ENCODE results near the gene APBB2. TPM values are rescaled to one million over a fixed set of nuclear protein-coding genes. Genes with fewer than 3 reads are reported as not detected.

APBB2 gene
- total RNA-seq (2012; rRNA removed) (64.7 and 75.5 TPM in 2 replicates), polyA plus RNA-seq (2012; rRNA removed) (41.1 and 47.9 TPM in 2 replicates), Bru-seq, nascent RNA (percentile 93 among the genes with signal in this experiment), BruChase-seq, experiment 1, labeled RNA remaining after a 6-hour chase (percentile 90 among the genes with signal in this experiment), BruChase-seq, experiment 2, labeled RNA remaining after a 2-hour chase (percentile 85 among the genes with signal in this experiment)
- polyA plus RNA-seq (2012; cell fraction: cytosol; rRNA removed) = 21.2 and 27.8 TPM in 2 replicates
- polyA plus RNA-seq (2012; cell fraction: nucleus; rRNA removed; ENCODE audit: low replicate concordance) = 50.5 and 115 TPM in 2 replicates
- long read RNA-seq, full-length matches to known transcripts = 11 of 45 reads
- long read RNA-seq, partial matches to known transcripts = 10 of 45 reads
- long read RNA-seq, other reads (novel, unspliced or antisense) = 24 of 45 reads

- H3K4me3 ChIP-seq (ENCODE audit: insufficient read depth, low read depth, low read length) = peak within 1 kb of the TSS; percentile 68
- peak within 1 kb of the TSS; percentile 87 for H3K18ac ChIP-seq (ENCODE audit: low read depth, low read length)
- H2AFZ ChIP-seq (replicated peaks; ENCODE audit: low read length, poor library complexity) = peak within 1 kb of the TSS; percentile 93
- peak within 1 kb of the TSS; percentile 73 for H3K56ac ChIP-seq (ENCODE audit: extremely low read depth, insufficient read depth, low read length)
- H4K91ac ChIP-seq (ENCODE audit: insufficient read depth, low read depth, low read length) = peak within 1 kb of the TSS; percentile 75
- H2AK9ac ChIP-seq (replicated peaks; ENCODE audit: low read depth, low read length, poor library complexity) = peak within 1 kb of the TSS; percentile 86
- peak within 1 kb of the TSS; percentile 93 for H3K23ac ChIP-seq (ENCODE audit: low read depth, low read length)
- H2BK15ac ChIP-seq (ENCODE audit: low read depth, low read length) = peak within 1 kb of the TSS; percentile 89; the same call in 2 of the 3 replicates
- peak within 1 kb of the TSS; percentile 67 for H2BK5ac ChIP-seq (ENCODE audit: low read depth, low read length, poor library complexity, severe bottlenecking)
- H3K9me1 ChIP-seq (ENCODE audit: insufficient read depth, low read length) = no peaks in the 10 kb centered on the region; the same call in 1 of the 2 replicates
- DNase-seq (peak; percentile 97), ATAC-seq (ENCODE audit: low read depth) (peak; percentile 87)
- WGBS, 2 experiments (ENCODE audit: extremely low coverage in 2 of 2, insufficient read length in 1 of 2) = 1% methylated on average over 44 of the region's 71 CpGs; no CpG with 5 or more reads in 1 of the 2 experiments
- H3K9me3 ChIP-seq (ENCODE audit: control insufficient read depth, insufficient read depth, low read length) = 0 out of 2 replicates have a peak, but pooled peaks cover under 1% of the 10 kb centered on the region
- H3K4ac ChIP-seq (ENCODE audit: low read depth, low read length) = peak within 1 kb of the TSS; percentile 85
- H4K20me1 ChIP-seq (ENCODE audit: insufficient read depth, low read length) = no peaks in the 10 kb centered on the region
- H3K27ac ChIP-seq (ENCODE audit: insufficient read depth, low read length) = peak within 1 kb of the TSS; percentile 55
- peaks cover 11 to 26% of the 10 kb centered on the region in 2 experiments for H3K79me1 ChIP-seq (ENCODE audit: low read depth in 1 of 2, low read length in 2 of 2)
- no peaks in the 10 kb centered on the region for H3K27me3 ChIP-seq (ENCODE audit: control insufficient read depth, insufficient read depth, low read length)
- peak within 1 kb of the TSS; percentile 50 for H2BK20ac ChIP-seq (ENCODE audit: low read depth, low read length)
- H2AK5ac ChIP-seq (ENCODE audit: low read depth, low read length) = peak within 1 kb of the TSS; percentile 87
- ChIA-PET CTCF (interaction anchor here (0.6 to 1.5 kb wide), 13 partner anchors 32 to 290 kb away, joined by 3 to 6 read pairs (median 4); no protein-coding TSS in a partner anchor), POLR2A (ENCODE audit: unreplicated experiment) (interaction anchor here (0.5 to 0.7 kb wide), 2 partner anchors 254 to 301 kb away, joined by 4 to 9 read pairs; no protein-coding TSS in a partner anchor)
- H3K36me3 ChIP-seq (ENCODE audit: control insufficient read depth, insufficient read depth, low read length) = no peaks in the 10 kb centered on the region
- in situ Hi-C loops (cut with MboI; ENCODE audit: low sequenced_read_pairs) = no loop called here
- peak within 1 kb of the TSS; percentile 81 for H2BK120ac ChIP-seq (ENCODE audit: low read depth, low read length)
- peak within 1 kb of the TSS; percentile 35 to 72; a peak in 3 of 4 replicates for H4K8ac ChIP-seq (ENCODE audit: low read depth in 2 of 2, low read length in 2 of 2)
- H3K4me1 ChIP-seq (ENCODE audit: control insufficient read depth, insufficient read depth, low read length) = peaks cover 2% of the 10 kb centered on the region; the same call in 1 of the 2 replicates
- dilution Hi-C loops (cut with HindIII; ENCODE audit: low sequenced_read_pairs, unreplicated experiment) = no loop called here
- H3K14ac ChIP-seq (replicated peaks; ENCODE audit: low read depth, low read length) = peak within 1 kb of the TSS; percentile 87
- peak within 1 kb of the TSS; percentile 97 for H3K9ac ChIP-seq (ENCODE audit: low read depth, low read length)
- H4K5ac ChIP-seq (ENCODE audit: low read depth, low read length) = peak within 1 kb of the TSS; percentile 72
- intact Hi-C loops (cut with micrococcal nuclease) = loop anchor here (1.0 to 5.0 kb wide), 5 partner anchors 37 to 287 kb away; no protein-coding TSS in a partner anchor
- peak within 1 kb of the TSS; percentile 100 for H3K4me2 ChIP-seq (ENCODE audit: low read depth, low read length)
- no TSS peak for BruUV-seq (replicated peaks)
- TF ChIP-seq RFX5 (IDR thresholded peaks at IDR 0.05; ENCODE audit: low read depth, low read length) = no peak
- peak; percentile 67 for TF ChIP-seq CTCF (conservative IDR thresholded peaks at IDR 0.05; ENCODE audit: low read depth, low read length)
- TF ChIP-seq MXI1 (IDR thresholded peaks at IDR 0.05; ENCODE audit: borderline replicate concordance, low read depth, low read length) = peak; percentile 74; the same call in 1 of the 2 replicates
- TF ChIP-seq CHD1 (IDR thresholded peaks at IDR 0.05; ENCODE audit: low read depth, low read length) = 0 out of 2 replicates have a peak, but pooled peaks have one; percentile 9
- TF ChIP-seq MAZ (IDR thresholded peaks at IDR 0.05; ENCODE audit: borderline replicate concordance, low read depth, low read length) = peak; percentile 97
- no peak for TF ChIP-seq RCOR1 (IDR thresholded peaks at IDR 0.05; ENCODE audit: insufficient replicate concordance, low read length)
- peak; percentile 23; the same call in 1 of the 2 replicates for TF ChIP-seq BHLHE40 (IDR thresholded peaks at IDR 0.05; ENCODE audit: low read depth, low read length)
- no peak for TF ChIP-seq CEBPB (IDR thresholded peaks at IDR 0.05; ENCODE audit: low read depth, low read length)
- TF ChIP-seq MAFK (IDR thresholded peaks at IDR 0.05; ENCODE audit: low read depth, low read length) = no peak
- no peak for TF ChIP-seq ELK1 (IDR thresholded peaks at IDR 0.05; ENCODE audit: borderline replicate concordance, low read depth, low read length)
- no peak for TF ChIP-seq FOS (IDR thresholded peaks at IDR 0.05; ENCODE audit: low read depth, low read length)
- TF ChIP-seq POLR2A (IDR thresholded peaks at IDR 0.05; ENCODE audit: low read depth, low read length) = peak; percentile 59; the same call in 1 of the 2 replicates
These were observed at the start of gene APBB2 for GRCh38 chr4:41214136-41214824. Gene APBB2 (minus strand): TSS chr4:41214542. CDS start chr4:41033254, 181,288 bp downstream.

Measured in IMR-90 (cell line).